HEK293T (cell line): ENCODE results near the gene ZPBP2.
"Not testable (repeated sequence)": the region's sequence is repeated elsewhere in the genome, so short reads cannot be mapped to it uniquely, and the experiment has no call there.

Experiments used
- BHLHE40 ChIP-seq: fragments of 450-650 bp; IDR thresholded peaks from 2 replicates; pipeline ENCODE4 v1.6.1; 2016; ENCODE audit warnings: mild to moderate bottlenecking, moderate library complexity, borderline replicate concordance
- CTBP1 ChIP-seq: fragments of 450-650 bp; IDR thresholded peaks from 2 replicates; pipeline ENCODE4 v1.6.1; 2016; ENCODE audit warnings: borderline replicate concordance
- FOXA1 ChIP-seq: fragments of 450-650 bp; IDR thresholded peaks from 2 replicates; pipeline ENCODE4 v1.6.1; 2016; ENCODE audit warnings: mild to moderate bottlenecking
- FOXM1 ChIP-seq: fragments of 450-650 bp; IDR thresholded peaks from 2 replicates; pipeline ENCODE4 v1.6.1; 2017; ENCODE audit warnings: mild to moderate bottlenecking, borderline replicate concordance
- HDGF ChIP-seq: fragments of 450-650 bp; IDR thresholded peaks from 2 replicates; pipeline ENCODE4 v1.6.1; 2017; ENCODE audit warnings: antibody characterized with exemption, borderline replicate concordance
- LEF1 ChIP-seq: fragments of 450-650 bp; IDR thresholded peaks from 2 replicates; pipeline ENCODE4 v1.6.1; 2017; ENCODE audit warnings: mild to moderate bottlenecking, borderline replicate concordance
- NFRKB ChIP-seq: fragments of 450-650 bp; IDR thresholded peaks from 2 replicates; pipeline ENCODE4 v1.6.1; 2016; ENCODE audit warnings: mild to moderate bottlenecking, moderate library complexity
- PKNOX1 ChIP-seq: fragments of 450-650 bp; IDR thresholded peaks from 2 replicates; pipeline ENCODE4 v1.6.1; 2016
- SP1 ChIP-seq: fragments of 450-650 bp; IDR thresholded peaks from 2 replicates; pipeline ENCODE4 v1.6.1; 2017
- SUZ12 ChIP-seq: fragments of 450-650 bp; IDR thresholded peaks from 2 replicates; pipeline ENCODE4 v1.6.1; 2016; ENCODE audit warnings: mild to moderate bottlenecking
- TARDBP ChIP-seq: fragments of 450-650 bp; IDR thresholded peaks from 2 replicates; pipeline ENCODE4 v1.6.1; 2016
- ZNF384 ChIP-seq: fragments of 450-650 bp; IDR thresholded peaks from 2 replicates; pipeline ENCODE4 v1.6.1; 2016

- not testable (repeated sequence) for TF ChIP-seq SUZ12, BHLHE40, SP1, FOXA1, CTBP1, FOXM1, PKNOX1, NFRKB, HDGF, LEF1, ZNF384, TARDBP
Measured at GRCh38 chr17:39886102-39886501, 18.1 kb downstream of the ZPBP2 start.
